ENCODE measurements around the gene ATXN1.

The ATXN1 gene

DNA sequence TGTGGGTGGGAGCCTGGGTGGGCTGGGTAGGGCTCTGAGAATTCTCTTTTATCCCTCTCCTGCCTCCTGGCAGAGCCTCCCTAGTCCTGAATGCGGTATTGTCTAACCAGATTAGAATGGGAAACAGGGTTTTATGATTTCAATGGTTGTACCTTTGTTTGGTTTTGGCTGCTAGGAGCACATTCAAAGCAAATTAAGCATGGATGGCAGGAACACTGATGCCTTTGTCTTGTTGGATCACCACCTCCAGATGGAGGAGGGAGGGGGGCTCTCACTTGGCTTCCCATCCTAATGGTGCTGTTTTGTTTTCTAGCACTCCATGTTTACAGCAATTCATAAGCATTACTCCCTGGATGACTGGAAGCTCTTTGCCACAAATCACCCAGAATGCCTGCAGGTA lies 511.3 kb downstream of the ATXN1 start:
- no peak for DNase-seq (ENCODE audit: low read depth)

Measured in GM04504 (cell line).